ENCODE results near the gene GIMD1.
"Not testable (repeated sequence)": the region's sequence is repeated elsewhere in the genome, so short reads cannot be mapped to it uniquely, and the experiment has no call there.

GIMD1 gene

DNA sequence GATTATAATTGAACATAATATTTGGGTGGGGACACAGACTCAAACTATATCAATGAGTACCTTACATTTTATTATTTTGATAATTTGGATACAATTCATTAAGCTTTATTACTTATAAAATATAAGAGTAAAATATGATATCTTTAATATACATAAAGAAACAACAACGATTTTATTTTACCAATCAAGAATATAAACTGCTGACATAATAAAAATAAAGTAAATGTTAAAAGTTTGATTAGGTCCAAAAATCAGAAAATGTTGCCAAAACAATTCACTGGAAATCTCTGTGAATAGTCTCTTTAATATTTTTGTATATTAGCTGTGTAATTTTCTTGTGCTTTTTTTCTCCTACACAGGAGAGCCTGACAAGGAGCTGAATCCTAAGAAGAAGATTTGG, 21.4 kb downstream of the GIMD1 start:
- DNase-seq: no peak

DNA sequence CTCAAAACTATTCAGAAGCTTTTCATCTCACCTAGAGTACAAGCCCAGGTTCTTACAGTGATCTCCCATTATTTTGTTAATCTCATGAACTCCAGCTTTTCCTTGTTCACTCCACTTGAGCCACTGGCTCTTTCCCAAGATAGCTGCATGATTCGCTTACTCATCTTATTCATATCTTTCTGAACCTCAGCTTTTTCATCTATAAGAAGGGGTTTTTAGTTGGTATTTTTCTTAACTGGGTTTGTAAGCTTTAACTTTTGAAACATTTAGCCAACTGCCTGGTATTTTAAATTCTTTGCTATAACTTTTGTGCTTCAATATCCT, 24.0 kb downstream of the GIMD1 start:
- DNase-seq: no peak

DNA sequence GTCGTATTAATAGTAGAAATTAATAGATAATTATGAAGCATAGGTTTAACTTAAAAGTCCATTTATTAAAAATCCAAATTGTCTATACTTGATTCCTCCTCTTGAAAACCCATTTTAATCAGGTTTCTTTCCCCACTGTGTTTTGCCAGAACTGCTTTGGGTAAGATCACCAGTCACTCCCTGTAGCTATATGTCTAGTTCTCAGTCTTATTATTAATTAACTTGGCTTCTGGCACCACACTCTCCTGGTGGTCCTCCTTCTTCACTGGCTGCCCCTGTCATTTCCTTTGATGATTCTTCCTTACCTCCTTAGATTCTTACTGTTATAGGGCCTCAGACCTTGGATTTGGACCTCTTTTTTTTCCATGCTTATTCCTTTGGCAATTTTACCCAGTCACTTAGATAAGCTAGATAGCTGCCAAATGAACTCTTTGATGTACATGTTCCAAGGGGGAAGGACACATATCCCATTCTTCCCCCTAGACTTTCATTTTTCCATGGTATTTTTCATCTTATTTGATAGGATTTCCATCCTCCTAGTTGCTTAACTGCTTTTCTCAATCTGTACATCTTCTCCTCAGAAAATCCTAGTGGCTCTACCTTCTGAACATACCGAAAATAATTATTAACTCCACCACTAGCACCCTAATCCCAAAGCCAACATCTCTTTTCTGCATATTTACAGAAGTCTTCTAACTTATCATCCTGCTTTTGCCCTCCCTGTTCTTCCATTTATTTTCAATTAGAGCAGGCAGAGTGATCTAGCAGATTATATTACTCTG, 24.5 kb downstream of the GIMD1 start:
- DNase-seq: no peak

DNA sequence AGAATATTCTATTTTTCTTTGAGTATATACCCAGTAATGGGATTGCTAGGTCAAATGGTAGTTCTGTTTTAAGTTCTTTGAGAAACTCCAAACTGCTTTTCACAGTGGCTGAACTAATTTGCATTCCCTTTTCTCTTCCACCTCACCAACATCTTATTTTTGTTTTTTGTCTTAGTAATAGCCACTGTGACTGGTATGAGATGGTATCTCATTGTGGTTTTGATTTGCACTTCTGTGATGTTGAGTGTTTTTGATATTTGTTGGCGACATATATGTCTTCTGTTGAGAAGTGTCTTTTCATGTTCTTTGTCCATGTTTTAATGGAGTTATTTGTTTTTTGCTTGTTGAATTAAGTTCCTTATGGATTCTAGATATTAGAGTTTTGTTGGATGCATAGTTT, 27.8 kb downstream of the GIMD1 start:
- no peak for DNase-seq

DNA sequence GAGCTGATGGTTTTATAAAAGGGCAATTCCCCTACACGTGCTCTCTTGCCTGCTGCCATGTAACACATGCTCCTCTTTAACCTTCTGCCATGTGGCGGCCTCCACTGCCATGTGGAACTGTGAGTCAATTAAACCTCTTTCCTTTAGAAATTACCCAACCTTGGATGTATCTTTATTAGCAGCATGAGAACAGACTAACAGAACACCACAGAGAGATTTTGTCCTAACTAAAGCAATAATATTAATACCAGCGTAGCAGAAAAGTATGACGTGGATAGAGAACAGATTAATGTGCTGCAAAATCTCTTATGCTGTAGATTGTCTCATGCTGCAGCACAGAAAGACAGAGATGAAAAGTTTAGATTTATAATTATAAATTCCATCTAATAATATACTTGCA, 29.1 kb downstream of the GIMD1 start:
- no peak for DNase-seq

DNA sequence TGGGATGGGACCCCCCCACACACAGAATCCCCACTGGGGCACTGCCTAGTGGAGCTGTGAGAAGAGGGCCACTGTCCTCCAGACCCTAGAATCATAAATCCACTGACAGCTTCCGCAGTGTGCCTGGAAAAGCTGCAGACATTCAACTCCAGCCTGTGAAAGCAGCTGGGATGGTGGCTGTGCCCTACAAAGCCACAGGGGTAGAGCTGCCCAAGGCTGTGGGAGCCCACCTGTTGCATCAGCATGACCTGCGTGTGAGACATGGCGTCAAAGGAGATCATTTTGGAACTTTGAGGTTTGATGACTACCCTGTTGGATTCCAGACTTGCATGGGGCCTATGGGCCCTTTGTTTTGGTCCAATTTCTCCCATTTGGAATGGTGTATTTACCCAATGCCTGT, 29.9 kb downstream of the GIMD1 start:
- no peak for DNase-seq

DNA sequence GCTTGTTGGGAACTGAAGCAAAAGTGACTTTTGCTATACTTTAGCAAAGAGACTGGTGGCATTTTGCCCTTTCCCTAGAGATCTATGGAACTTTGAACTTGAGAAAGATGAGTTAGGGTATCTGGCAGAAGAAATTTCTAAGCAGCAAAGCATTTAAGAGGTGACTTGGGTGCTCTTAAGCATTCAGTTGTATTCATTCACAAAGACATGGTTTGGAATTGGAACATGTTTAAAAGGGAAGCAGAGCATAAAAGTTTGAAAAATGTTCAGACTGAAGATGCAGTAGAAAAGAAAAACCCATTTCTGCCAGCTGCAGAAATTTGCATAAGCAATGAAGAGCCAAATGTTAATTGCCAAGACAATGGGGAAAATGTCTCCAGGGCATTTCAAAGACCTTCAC, 30.7 kb downstream of the GIMD1 start:
- DNase-seq: no peak

DNA sequence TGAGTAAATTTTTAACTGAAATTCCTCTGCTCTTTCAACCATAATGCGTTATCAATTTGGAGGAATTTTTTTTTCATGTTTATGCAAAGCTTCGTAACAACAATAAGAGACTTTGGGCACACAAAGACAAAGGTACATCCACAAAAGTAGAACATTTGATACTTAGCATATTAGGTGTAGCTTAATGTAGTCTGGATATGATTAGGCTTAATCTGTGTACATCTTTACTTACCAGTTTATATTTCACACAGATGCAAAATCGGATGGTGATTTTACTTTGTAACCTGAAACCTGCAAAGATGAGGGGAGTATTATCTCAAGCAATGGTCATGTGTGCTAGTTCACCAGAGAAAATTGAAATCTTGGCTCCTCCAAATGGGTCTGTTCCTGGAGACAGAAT, 32.0 kb downstream of the GIMD1 start:
- DNase-seq: no peak

DNA sequence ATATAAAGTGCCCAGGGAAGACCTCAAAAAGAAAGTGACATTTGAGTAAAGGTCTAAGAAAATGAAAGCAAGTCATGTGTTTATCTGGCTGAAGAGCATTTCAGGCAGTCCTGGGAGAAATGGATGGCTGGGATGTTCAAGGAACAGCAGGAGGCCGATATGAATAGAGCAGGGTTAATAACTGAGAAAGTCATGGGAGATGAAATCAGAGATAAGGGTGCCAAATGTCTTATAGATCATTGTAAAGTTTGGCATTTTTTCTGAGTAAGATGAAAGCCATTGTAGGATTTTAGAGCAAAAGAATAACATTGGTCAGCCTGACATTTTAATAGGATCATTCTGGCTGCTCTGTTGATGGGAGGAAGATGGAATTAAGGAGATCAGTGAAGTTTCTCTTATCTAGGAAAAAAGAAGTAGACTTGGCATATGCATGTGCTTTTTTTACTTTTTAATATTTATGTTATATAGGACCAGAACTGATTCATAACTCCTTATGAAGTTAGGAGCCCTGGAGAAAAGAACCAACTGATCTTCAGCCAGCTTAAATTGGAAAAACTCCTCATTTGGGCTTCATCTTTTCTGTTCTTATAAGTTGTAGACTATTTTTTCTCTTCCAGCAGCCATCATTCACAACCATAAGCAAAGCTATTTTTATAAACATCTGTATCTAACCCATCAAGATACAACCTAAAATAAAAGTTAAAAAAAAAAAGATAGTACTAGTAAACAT, 33.7 kb downstream of the GIMD1 start:
- no peak for DNase-seq

DNA sequence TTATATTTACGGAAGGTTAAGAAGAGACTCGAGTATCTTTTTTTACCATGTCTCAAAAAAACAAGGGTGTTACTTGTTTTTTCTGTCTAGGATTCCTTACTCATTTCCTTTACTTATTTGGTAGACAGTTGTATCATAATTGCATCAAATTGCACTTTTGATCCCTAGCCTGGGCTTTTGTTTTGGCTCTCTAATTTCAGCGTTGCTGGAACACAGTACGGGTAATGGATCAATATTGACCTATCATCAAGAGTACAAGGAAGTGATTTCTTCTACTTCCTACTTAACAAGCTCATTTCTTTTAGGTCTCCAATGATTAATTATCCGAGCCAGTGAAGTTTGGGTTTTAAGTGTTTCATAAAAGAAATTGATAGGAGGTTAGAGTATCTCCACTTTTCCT, 35.4 kb downstream of the GIMD1 start:
- no peak for DNase-seq

DNA sequence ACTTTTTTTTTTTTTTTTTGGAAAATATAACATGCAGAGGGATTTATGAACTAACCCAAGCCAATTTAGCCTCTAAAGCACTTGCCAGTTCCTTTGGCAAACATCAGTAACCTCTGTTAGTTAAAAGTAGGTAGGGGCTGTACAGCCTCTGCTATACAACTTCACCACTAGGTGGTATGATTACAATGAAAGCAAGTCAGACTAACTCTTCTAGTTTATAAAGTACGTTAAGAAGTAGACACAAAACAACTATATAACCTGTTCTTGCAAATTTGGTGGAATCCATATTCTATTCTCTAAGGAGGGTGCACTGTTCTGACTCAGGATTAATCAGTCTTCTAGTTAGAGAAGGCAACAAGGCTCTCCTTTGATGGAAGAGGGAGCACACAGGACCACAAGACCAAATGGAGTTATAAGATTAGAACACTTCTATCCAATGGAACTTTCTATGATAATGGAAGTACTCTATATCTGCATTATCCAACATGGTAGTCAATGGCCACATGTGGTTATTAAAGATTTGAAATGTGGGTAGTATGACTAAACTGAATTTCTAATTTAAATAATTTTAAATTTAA, 39.4 kb downstream of the GIMD1 start:
- no peak for DNase-seq

DNA sequence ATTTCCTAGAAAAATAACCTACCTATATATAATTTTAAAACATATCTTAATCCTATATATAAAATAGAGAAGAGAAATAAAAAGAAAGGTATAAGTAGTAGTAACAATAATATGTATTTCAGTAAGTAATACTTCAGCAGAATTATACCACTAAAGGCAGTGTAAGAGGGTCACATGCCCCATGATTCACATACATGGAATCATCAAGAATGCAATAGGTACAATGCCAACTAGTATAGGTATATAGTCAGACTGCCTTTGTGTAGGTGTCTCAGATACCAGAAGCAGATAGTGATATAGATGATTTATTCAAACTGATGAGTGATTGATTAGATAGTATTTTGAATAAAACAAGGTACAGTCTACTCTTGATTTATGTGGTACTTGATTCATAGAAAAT, 42.8 kb downstream of the GIMD1 start:
- no peak for DNase-seq

DNA sequence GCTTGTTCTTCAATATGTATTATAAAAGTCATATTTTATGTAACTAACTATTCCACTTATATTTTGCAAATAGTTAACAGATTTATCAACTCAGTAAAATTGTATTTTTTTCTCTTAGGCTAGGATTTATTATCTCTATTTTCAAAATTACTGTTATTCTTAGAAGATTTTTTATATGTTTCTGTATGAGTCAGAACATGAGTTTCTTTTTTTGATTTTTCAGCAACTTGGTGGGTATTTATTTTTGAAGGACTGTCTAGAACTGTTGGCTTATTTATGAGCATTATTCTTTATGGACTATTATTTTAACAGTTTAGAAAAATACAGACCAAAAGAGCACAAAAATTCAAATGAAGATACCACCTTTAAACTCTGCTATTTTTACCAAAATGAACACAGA, 45.5 kb downstream of the GIMD1 start:
- no peak for DNase-seq

DNA sequence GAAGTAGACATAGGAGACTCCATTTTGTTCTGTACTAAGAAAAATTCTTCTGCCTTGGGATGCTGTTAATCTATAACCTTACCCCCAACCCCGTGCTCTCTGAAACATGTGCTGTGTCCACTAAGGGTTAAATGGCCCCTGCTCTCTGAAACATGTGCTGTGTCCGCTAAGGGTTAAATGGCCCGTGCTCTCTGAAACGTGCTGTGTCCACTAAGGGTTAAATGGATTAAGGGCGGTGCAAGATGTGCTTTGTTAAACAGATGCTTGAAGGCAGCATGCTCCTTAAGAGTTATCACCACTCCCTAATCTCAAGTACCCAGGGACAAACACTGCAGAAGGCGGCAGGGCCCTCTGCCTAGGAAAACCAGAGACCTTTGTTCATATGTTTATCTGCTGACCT, 46.8 kb downstream of the GIMD1 start:
- DNase-seq: not testable (repeated sequence)

DNA sequence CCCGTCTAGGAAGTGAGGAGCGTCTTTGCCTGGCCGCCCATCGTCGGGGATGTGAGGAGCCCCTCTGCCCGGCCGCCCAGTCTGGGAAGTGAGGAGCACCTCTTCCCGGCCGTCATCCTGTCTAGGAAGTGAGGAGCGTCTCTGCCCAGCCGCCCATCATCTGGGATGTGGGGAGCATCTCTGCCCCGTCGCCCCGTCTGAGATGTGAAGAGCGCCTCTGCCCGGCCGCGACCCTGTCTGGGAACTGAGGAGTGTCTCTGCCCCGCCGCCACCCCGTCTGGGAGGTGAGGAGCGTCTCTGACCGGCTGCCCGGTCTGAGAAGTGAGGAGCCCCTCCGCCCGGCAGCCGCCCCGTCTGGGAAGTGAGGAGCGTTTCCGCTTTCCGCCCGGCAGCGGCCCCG, 47.4 kb downstream of the GIMD1 start:
- not testable (repeated sequence) for DNase-seq

DNA sequence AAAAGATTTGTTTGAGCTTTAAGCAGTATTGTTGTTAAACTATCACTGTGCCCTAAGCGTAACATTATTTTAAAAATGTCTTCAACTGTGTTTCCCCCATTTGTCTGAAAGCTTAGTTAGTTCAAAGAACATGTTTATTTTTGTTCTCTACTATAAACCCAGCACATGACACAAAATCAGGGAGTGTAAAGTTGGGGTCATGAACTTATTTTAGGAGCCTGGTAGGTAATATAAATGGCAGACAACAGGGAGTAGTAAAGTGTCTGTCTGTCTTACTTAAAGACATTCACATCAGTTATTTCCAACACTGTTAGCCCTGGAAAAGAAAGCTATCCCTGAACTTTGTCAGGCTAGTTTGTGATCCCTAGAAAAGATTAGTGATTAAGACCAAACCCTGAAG, 48.3 kb downstream of the GIMD1 start:
- no peak for DNase-seq

DNA sequence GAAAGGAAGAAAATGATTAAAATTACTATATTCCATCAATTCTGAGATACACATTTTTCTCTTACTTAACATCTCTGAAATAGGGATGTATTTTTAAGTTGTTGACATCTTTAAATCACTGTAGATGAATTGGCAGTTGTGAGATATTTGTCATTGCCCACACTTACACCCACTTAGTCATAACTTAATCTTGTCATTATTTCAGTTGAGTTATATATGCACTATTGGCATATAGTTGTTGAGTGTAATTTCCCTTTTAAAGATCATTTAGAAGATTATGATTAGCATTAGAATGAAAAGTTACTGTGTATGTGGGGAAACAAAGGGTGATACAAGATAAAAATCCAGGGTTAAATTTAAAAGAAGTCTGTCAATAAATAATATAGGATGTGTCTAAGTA, 50.1 kb downstream of the GIMD1 start:
- DNase-seq: no peak

DNA sequence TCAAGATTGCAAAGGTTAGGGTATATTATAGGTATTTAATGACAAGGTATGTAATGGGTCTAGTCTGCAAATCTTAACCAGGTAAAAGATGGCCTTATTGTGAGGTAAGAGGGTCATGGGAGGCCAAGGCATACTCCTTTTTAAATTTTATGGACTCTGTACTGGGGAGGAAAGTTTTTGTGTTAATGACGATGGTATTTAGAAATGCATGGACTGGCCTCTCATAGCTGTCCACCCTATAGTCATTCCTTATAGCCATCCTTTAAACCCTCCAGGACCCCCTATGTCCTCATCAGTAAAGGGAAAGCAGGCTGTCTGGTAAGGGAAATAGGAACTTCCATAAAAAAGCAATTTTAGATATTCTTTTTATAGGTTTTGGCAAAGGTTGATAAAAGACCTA, 50.8 kb downstream of the GIMD1 start:
- no peak for DNase-seq

DNA sequence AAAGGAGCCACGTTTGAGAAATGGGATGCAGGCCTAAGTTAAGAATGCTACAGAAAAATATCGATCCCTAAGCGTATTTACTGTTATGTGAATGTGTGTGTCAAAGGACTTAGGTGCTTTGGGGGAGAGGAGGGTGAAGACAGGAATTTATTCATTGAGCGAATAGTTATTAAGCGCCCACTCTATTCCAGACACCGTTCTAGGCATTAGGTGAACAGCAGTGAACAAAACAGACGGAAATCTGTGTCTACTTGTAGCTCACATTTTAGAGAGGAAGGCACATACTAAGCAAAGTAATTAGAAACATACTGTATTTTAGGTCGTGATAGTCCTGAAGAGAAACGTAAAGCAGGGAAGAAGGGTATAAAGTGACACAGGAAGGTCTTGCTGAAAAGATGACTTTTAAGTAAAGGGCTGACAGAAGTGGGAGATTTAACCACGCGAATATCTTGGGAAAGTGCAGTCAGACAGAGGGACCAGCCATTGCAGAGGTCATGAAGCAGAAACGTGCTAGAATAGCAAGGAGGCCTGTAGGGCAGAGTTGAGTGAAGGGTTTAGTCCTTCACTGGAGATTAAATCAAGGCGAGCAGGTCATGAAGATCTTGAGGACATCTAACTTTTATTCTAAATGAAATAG, 51.7 kb downstream of the GIMD1 start:
- no peak for DNase-seq

DNA sequence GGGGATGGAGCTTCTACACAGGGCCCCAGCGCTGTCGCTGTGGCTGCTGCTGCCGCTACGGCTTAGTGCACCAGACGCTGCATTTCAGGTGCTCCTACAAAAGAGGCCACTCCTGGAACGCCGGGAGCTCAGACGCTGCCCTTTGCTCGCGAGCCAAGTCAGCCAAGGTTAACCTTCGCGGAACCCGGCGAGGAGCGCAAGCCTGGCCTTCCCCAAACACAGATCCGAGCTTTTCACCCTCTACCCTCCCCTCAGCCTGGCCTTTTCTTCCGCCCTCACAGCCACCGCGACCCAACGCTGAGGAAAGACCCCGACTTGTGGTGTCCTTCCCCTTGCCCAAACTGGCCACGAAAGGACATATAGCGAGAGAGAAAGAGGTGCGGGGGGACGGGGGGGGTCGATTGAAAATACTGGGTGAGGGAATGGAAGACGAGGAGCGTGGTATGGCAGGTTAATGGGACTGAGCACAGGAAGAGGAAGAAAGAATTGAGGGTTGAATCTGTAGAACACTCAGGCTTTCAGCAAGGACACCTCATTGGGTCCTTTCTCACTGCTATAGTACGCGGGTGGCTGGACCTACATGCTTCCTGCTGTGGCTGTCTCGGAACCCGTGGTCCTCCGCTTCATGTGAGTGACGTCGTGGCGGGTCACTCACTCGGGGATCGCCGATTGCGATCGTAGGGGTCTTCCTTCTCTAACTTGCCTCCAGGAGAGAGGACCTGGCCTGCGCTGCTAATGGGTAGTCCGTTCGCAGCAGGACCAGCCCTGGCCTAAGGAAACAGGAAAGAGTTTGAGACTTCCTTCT, 52.4 kb downstream of the GIMD1 start, which contains the start of the genes AIMP1 and TBCK:
TSS of gene AIMP1 (plus strand) at position 583 of the 805 bp plus-strand sequence. CDS start 8,460 bp downstream, outside the sequence.
TSS of gene TBCK (minus strand) at position 242 of the 805 bp plus-strand sequence. CDS start 7,249 bp downstream, outside the sequence.
- peak; percentile 82 for DNase-seq

DNA sequence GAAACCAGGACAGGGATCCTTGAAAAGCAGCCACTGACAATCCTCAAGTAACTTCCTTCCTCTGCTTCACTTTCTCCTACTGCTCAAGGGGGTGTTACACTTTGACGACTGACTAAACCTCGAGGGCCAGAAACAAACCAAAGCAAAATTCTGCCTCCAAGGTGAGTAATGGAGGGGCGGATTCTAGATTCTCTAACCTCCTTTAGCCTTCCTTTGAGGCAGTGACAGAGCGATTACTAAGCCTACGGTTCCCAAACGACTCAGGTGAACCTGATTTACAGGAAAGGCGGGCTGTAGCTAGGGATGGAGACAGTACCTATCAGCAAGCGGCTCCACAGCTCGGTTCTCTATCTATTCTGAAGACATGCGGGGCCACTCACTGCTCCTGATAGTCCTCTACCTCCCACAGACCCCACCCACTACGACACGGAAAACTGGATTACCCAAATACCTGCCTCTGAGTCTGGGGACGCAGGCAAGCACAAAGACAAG, 53.1 kb downstream of the GIMD1 start:
- no peak for DNase-seq

DNA sequence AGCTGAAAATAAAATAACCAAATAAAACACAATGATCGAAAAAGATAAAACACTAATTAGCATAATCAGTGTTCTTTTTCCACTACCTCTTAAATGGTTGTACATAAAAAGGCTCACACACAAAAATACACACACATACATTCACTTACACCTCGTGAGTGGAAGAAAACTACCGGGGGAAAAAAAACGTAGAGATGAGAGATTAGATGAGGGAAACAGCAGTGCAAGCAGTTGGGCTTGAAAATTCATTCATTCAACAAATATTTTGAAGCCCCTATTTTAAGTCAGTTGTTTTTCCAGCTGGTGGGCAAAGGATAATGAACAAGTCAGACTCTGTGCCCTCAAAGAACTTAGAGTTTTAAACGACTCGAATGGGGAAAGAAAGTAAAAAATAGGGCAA, 53.6 kb downstream of the GIMD1 start:
- no peak for DNase-seq

Data from activated CD4-positive, alpha-beta T cell treated with anti-CD3 and anti-CD28 coated beads for 1 hour (primary cell).